Measurements from ENCODE around the gene OR13A1. TPM values are rescaled to one million over a fixed set of nuclear protein-coding genes. Genes with fewer than 3 reads are reported as not detected.
"Not testable (repeated sequence)": the region's sequence is repeated elsewhere in the genome, so short reads cannot be mapped to it uniquely, and the experiment has no call there.

Gene OR13A1
- total RNA-seq, 1 donor from 2014 or later: not detected

- Histone ChIP-seq H3K27me3 (no peaks in the 10 kb centered on the region), H3K4me3 (no peak overlapping the region), H3K36me3 (no peaks in the 10 kb centered on the region), H3K27ac (no peak overlapping the region), H3K9me3 (no peaks in the 10 kb centered on the region), H3K4me1 (no peaks in the 10 kb centered on the region)
- TF ChIP-seq POLR2AphosphoS5 (IDR thresholded peaks at IDR 0.05; ENCODE audit: insufficient read depth in 1 of 2, low read depth in 1 of 2): no peak
- no peak for TF ChIP-seq CTCF (IDR thresholded peaks at IDR 0.05)
- no peak for TF ChIP-seq POLR2A (IDR thresholded peaks at IDR 0.05)
- intact Hi-C loops (cut with DNase I): no loop called here
- DNase-seq (ENCODE audit: extremely low spot score in 2 of 2): no peak
These were observed 28.4 kb downstream of the OR13A1 start for GRCh38 chr10:45286980-45287379.

DNA sequence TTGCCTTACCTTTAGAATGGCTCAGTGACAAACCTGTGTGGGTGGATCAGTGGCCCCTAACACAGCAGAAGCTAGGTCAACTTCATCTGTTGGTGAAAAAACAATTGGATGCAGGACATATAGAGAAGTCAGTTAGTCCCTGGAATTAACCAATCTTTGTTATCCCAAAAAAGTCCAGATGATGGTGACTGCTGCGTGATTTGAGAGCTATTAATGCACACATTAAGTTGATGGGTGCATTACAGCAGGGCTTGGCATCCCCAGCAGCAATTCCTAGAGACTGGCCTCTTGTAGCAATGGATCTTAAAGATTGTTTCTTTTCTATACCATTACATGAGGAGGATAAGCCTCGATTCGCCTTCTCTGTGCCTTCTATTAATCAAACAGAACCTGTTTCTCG is 33.3 kb downstream of the OR13A1 start:
- TF ChIP-seq CTCF (IDR thresholded peaks at IDR 0.05) (no peak), POLR2A (IDR thresholded peaks at IDR 0.05) (no peak), POLR2AphosphoS5 (IDR thresholded peaks at IDR 0.05; ENCODE audit: insufficient read depth in 1 of 2, low read depth in 1 of 2) (no peak)
- H3K27ac ChIP-seq: no peak overlapping the region
- H3K9me3 ChIP-seq: no peaks in the 10 kb centered on the region
- H3K36me3 ChIP-seq: no peaks in the 10 kb centered on the region
- no peaks in the 10 kb centered on the region for H3K4me1 ChIP-seq
- no peak for DNase-seq (ENCODE audit: extremely low spot score in 2 of 2)
- intact Hi-C loops (cut with DNase I): no loop called here
- H3K27me3 ChIP-seq: no peaks in the 10 kb centered on the region
- no peak overlapping the region for H3K4me3 ChIP-seq

GRCh38 chr10:45280113-45280760 is 35.2 kb downstream of the OR13A1 start:
- Histone ChIP-seq H3K4me3 (no peak overlapping the region), H3K4me1 (no peaks in the 10 kb centered on the region), H3K36me3 (no peaks in the 10 kb centered on the region), H3K27ac (no peak overlapping the region), H3K27me3 (no peaks in the 10 kb centered on the region), H3K9me3 (no peaks in the 10 kb centered on the region)
- no peak for TF ChIP-seq POLR2AphosphoS5 (IDR thresholded peaks at IDR 0.05; ENCODE audit: insufficient read depth in 1 of 2, low read depth in 1 of 2)
- no peak for TF ChIP-seq POLR2A (IDR thresholded peaks at IDR 0.05)
- no peak for TF ChIP-seq CTCF (IDR thresholded peaks at IDR 0.05)
- intact Hi-C loops (cut with DNase I): no loop called here
- DNase-seq (ENCODE audit: extremely low spot score in 2 of 2): no peak

DNA sequence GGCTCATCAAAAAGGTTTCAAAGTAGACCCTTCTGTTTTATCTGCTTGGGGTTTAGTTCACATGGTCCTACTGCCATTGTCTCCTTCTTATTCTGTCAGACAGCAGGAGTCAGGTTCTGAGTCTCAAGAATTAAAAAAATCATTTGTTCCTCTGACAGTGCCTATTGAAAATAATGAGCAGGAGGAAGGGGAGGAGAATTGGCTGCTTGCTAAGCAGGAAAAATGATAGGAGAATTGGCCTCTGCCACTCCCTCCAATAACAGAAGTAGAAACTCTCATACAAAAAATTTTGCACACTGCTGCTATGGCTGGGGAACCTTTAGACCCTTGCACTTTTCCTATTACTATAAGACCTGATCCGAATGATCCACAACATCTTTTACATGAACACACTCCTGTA is 35.7 kb downstream of the OR13A1 start:
- no peaks in the 10 kb centered on the region for H3K36me3 ChIP-seq
- H3K9me3 ChIP-seq: no peaks in the 10 kb centered on the region
- no peak overlapping the region for H3K4me3 ChIP-seq
- intact Hi-C loops (cut with DNase I): no loop called here
- no peak for DNase-seq (ENCODE audit: extremely low spot score in 2 of 2)
- TF ChIP-seq CTCF (IDR thresholded peaks at IDR 0.05) (no peak), POLR2A (IDR thresholded peaks at IDR 0.05) (no peak), POLR2AphosphoS5 (IDR thresholded peaks at IDR 0.05; ENCODE audit: insufficient read depth in 1 of 2, low read depth in 1 of 2) (no peak)
- H3K27ac ChIP-seq: no peak overlapping the region
- no peaks in the 10 kb centered on the region for H3K4me1 ChIP-seq
- H3K27me3 ChIP-seq: no peaks in the 10 kb centered on the region

- Histone ChIP-seq H3K9me3 (no peaks in the 10 kb centered on the region), H3K27me3 (no peaks in the 10 kb centered on the region), H3K36me3 (no peaks in the 10 kb centered on the region), H3K27ac (no peak overlapping the region), H3K4me1 (no peaks in the 10 kb centered on the region), H3K4me3 (no peak overlapping the region)
- TF ChIP-seq CTCF (IDR thresholded peaks at IDR 0.05): no peak
- TF ChIP-seq POLR2A (IDR thresholded peaks at IDR 0.05): no peak
- TF ChIP-seq POLR2AphosphoS5 (IDR thresholded peaks at IDR 0.05; ENCODE audit: insufficient read depth in 1 of 2, low read depth in 1 of 2): no peak
- no peak for DNase-seq (ENCODE audit: extremely low spot score in 2 of 2)
- intact Hi-C loops (cut with DNase I): no loop called here
These were observed 36.4 kb downstream of the OR13A1 start for GRCh38 chr10:45278860-45279498.

DNA sequence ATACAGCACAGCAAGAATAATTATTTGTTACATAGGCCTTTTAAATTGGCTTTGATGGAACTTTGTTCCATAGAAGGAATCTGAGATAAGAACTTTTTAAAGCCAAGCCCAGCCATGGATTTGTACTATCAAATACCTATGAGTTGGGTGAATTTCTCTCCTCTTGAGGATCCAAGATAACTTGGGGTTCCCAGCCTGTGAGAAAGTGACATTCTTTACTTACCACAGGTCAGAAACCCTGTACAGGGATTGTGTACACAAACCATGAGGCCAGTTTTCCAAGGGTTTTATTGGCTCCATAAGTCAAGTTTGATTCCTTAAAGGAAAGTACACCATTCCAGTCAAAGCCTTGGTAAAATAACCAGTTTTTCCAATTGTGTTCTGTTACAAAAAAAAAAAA is 39.3 kb downstream of the OR13A1 start:
- H3K9me3 ChIP-seq; H3K36me3 ChIP-seq; intact Hi-C loops (cut with DNase I); H3K27ac ChIP-seq; H3K4me3 ChIP-seq; H3K27me3 ChIP-seq; DNase-seq (ENCODE audit: extremely low spot score in 2 of 2); H3K4me1 ChIP-seq: not testable (repeated sequence)

All from vagina (tissue), 2 donors.